Lung (tissue), 12 donors: ENCODE results near the gene PRADC1. TPM values are rescaled to one million over a fixed set of nuclear protein-coding genes. Genes with fewer than 3 reads are reported as not detected.

Experiments
- ATAC-seq: fragments of 200-7000 bp; cut with Tn5 transposase; one replicate; pipeline ENCODE4 v1.9.1; 2020; ENCODE audit warnings: moderate number of reproducible peaks; ENCODE audit not compliant: insufficient read depth, low FRiP score
- DNase-seq, 3 donors: peaks; one replicate each; pipeline ENCODE4 v3.0.0-alpha.2; 2013 to 2017
- H3K27ac ChIP-seq, 2 donors: one replicate each; pipeline ENCODE4 v1.5.1; 2013; ENCODE audit warnings: mild to moderate bottlenecking in 2 of 2, moderate library complexity in 2 of 2, control low read depth in 1 of 2, inconsistent platforms in 1 of 2, low read depth in 1 of 2, low read length in 1 of 2
- H3K27me3 ChIP-seq, 3 donors: one replicate each; pipeline ENCODE4 v1.5.1; 2013; ENCODE audit warnings: low read length in 2 of 3; ENCODE audit not compliant: control insufficient read depth in 3 of 3, insufficient read depth in 3 of 3
- H3K36me3 ChIP-seq, 4 donors: one replicate each; pipeline ENCODE4 v1.5.1; 2013; ENCODE audit warnings: low read length in 4 of 4, mild to moderate bottlenecking in 1 of 4, moderate library complexity in 1 of 4; ENCODE audit not compliant: control insufficient read depth in 4 of 4, insufficient read depth in 4 of 4
- H3K4me1 ChIP-seq, 5 donors: one replicate each; pipeline ENCODE4 v1.5.1; 2013; ENCODE audit warnings: low read length in 5 of 5, mild to moderate bottlenecking in 2 of 5, moderate library complexity in 1 of 5; ENCODE audit not compliant: control insufficient read depth in 5 of 5, insufficient read depth in 5 of 5
- H3K4me3 ChIP-seq: one replicate; pipeline ENCODE4 v1.5.1; 2013; ENCODE audit warnings: mild to moderate bottlenecking, control low read depth, moderate library complexity
- H3K9ac ChIP-seq, 2 donors: one replicate each; pipeline ENCODE4 v1.5.1; 2013; ENCODE audit warnings: low read length in 2 of 2, control low read depth in 1 of 2; ENCODE audit not compliant: insufficient read depth in 1 of 2
- H3K9me3 ChIP-seq, 4 donors: one replicate each; pipeline ENCODE4 v1.5.1; 2013; ENCODE audit warnings: low read length in 3 of 4, mild to moderate bottlenecking in 1 of 4, moderate library complexity in 1 of 4; ENCODE audit not compliant: control insufficient read depth in 4 of 4, insufficient read depth in 3 of 4
- WGBS, 2 donors: extraction: QIAGEN DNeasy Blood & Tissue Kit; methylation state at CpG; one replicate each; pipeline ENCODE4 v1.1.7; 2013; 5-methylcytosine and 5-hydroxymethylcytosine counted together
- polyA plus RNA-seq, 2 donors: library from polyadenylated mRNA; stranded (reverse); fragments of 200-250 nt; gene quantifications; one replicate each; pipeline ENCODE4 v1.2.1, GENCODE V29; 2013
- total RNA-seq, 2 donors: library from RNA; depleted of rRNA in 1 of 2; stranded (reverse); fragments of >200 nt in 1 of 2; gene quantifications; one replicate each; pipeline ENCODE4 v1.2.1, GENCODE V29; 2014 to 2021
- TF ChIP-seq, protein P1 (sequence below): IDR thresholded peaks from 2 replicates; pipeline ENCODE4 v1.5.1; 2012; ENCODE audit warnings: mild to moderate bottlenecking; ENCODE audit errors: control extremely low read depth, extremely low read depth
- donor health status: control.
- donor health status: control.
- donor health status: Bipolar disorder and iron deficiency.
- donor health status: healthy.
- donor health status: DM: yes; HTN: yes; CAD: no.

The PRADC1 gene
- total and polyA plus RNA-seq, 4 donors: 4.4 to 20.7 (median 18.7) TPM

DNA sequence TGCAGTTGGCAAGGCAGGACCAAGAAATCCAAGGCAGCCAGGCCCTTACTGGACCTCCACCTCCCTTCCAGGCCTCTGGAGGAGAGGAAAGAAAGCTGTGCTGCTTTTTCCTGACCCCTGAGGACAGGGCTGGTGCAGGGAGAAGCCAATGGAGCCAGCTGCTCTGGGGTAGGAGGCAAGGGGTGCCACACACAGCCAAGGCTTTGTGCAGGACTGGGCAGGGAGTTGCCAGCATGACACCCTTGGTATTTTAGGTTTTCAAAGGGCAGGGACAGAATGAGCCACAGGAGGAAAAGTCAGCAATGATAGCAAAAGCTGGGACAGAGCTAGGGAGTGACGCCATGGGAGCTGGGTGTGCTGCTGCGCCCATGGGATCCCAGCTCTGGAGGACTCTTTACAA, 24.0 kb upstream of the PRADC1 start:
- H3K4me1 ChIP-seq: peaks cover 0 to 3% (median 0%) of the 10 kb centered on the region in 5 donors
- H3K9me3 ChIP-seq: no peaks in the 10 kb centered on the region
- peaks cover 8 to 24% (median 20%) of the 10 kb centered on the region in 4 donors for H3K36me3 ChIP-seq
- H3K4me3 ChIP-seq: no peak overlapping the region
- TF ChIP-seq, protein P1, sequence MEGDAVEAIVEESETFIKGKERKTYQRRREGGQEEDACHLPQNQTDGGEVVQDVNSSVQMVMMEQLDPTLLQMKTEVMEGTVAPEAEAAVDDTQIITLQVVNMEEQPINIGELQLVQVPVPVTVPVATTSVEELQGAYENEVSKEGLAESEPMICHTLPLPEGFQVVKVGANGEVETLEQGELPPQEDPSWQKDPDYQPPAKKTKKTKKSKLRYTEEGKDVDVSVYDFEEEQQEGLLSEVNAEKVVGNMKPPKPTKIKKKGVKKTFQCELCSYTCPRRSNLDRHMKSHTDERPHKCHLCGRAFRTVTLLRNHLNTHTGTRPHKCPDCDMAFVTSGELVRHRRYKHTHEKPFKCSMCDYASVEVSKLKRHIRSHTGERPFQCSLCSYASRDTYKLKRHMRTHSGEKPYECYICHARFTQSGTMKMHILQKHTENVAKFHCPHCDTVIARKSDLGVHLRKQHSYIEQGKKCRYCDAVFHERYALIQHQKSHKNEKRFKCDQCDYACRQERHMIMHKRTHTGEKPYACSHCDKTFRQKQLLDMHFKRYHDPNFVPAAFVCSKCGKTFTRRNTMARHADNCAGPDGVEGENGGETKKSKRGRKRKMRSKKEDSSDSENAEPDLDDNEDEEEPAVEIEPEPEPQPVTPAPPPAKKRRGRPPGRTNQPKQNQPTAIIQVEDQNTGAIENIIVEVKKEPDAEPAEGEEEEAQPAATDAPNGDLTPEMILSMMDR: no peak
- DNase-seq: no peak
- 96 to 98% methylated on average over 2 of the region's 2 CpGs for WGBS, 2 donors
- no peaks in the 10 kb centered on the region for H3K27me3 ChIP-seq
- ATAC-seq: no peak
- no peak overlapping the region for H3K27ac ChIP-seq
- no peak overlapping the region for H3K9ac ChIP-seq

DNA sequence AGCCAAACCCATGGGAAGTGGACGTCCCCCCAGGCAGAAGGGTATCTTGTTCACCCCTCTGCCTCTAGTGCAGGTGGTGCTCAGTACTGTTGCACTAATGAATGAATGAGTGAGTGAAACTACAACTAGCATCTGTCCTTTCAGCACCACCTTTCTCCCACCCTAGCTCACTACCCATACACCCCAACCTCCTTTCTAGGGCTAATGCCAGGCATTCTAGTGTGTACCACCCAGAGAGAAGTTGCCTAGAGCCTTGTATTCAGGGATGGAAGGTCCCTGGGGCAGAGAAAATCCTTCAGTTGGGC, 23.5 kb upstream of the PRADC1 start:
- Histone ChIP-seq H3K4me3 (no peak overlapping the region), H3K27ac (no peak overlapping the region), H3K9ac (no peak overlapping the region), H3K27me3 (no peaks in the 10 kb centered on the region), H3K9me3 (no peaks in the 10 kb centered on the region), H3K4me1 (peaks cover 0 to 3% (median 0%) of the 10 kb centered on the region in 5 donors), H3K36me3 (peaks cover 11 to 27% (median 21%) of the 10 kb centered on the region in 4 donors)
- DNase-seq (no peak), ATAC-seq (no peak)
- 34 to 73% methylated on average over 1 of the region's 1 CpG for WGBS, 2 donors
- TF ChIP-seq, protein P1: no peak

DNA sequence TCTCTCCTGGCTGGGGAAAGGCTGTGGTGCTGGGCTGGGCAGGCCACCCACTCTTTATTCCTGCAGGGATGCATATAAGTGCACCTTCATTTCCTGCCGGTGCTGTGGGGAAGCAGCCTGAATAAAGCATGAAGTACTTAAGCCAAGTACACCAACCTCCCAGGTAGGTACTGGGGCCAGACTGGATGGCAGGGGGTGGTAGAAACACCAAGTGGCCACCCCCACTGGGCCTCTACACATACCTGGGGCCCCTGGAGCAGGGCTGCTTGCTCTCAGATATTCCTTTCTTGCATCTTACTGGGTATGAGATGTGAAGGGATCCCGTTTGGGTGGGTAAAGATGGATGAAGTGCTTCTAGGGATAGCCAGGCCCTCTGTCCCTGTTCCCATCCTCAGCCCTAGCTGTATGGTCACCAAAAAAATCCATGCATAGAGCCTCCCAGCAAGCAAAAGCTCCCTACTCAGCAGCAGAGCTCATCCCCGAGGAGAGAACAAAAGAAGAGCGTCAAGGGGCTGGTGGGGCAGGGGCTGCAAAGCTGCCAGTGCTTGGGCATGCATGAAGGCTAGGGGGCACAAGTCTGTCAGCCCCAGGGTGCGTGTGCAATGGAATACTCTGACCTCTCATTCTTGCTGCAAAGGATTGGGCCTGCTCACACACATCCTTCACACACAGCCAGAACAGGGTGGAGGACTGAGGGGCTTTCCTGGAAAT, 23.0 kb upstream of the PRADC1 start:
- Histone ChIP-seq H3K27me3 (no peaks in the 10 kb centered on the region), H3K36me3 (peaks cover 11 to 30% (median 24%) of the 10 kb centered on the region in 4 donors), H3K27ac (no peak overlapping the region), H3K4me3 (no peak overlapping the region), H3K9me3 (no peaks in the 10 kb centered on the region), H3K4me1 (peaks cover 0 to 3% (median 0%) of the 10 kb centered on the region in 5 donors), H3K9ac (no peak overlapping the region)
- no peak for DNase-seq
- ATAC-seq: no peak
- TF ChIP-seq, protein P1: no peak
- WGBS, 2 donors: 72 to 90% methylated on average over 5 of the region's 5 CpGs
